ENCODE data around the gene CEP83.
"Not testable (repeated sequence)": the region's sequence is repeated elsewhere in the genome, so short reads cannot be mapped to it uniquely, and the experiment has no call there.

The CEP83 gene

DNA sequence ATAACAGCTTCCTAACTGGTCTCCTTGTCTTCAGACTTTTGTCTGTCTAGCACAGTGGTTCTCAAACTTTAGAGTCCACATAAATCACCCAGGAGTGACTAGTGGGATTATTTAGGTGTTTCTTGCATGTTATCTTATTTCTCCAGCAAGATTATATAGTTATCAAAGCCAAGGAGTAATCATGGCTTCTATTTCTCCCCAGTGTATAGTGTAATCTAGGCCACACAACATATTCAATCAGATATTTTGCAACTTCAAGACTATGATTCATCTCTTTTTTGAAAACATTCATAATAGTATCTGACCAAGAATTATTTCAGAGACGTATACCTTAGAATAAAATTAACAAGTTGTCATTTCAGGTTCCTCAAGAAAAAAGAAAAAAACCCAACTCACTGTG lies 131.9 kb downstream of the CEP83 start:
- DNase-seq (ENCODE audit: low read depth): no peak
- TF ChIP-seq, protein P1, sequence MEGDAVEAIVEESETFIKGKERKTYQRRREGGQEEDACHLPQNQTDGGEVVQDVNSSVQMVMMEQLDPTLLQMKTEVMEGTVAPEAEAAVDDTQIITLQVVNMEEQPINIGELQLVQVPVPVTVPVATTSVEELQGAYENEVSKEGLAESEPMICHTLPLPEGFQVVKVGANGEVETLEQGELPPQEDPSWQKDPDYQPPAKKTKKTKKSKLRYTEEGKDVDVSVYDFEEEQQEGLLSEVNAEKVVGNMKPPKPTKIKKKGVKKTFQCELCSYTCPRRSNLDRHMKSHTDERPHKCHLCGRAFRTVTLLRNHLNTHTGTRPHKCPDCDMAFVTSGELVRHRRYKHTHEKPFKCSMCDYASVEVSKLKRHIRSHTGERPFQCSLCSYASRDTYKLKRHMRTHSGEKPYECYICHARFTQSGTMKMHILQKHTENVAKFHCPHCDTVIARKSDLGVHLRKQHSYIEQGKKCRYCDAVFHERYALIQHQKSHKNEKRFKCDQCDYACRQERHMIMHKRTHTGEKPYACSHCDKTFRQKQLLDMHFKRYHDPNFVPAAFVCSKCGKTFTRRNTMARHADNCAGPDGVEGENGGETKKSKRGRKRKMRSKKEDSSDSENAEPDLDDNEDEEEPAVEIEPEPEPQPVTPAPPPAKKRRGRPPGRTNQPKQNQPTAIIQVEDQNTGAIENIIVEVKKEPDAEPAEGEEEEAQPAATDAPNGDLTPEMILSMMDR (IDR thresholded peaks at IDR 0.05; ENCODE audit: insufficient read depth, low read depth, low read length, missing control alignments): no peak
- no peak overlapping the region for H3K4me3 ChIP-seq (ENCODE audit: low read depth, low read length)

GRCh38 chr12:94326727-94327126 lies 132.9 kb downstream of the CEP83 start:
- DNase-seq (ENCODE audit: low read depth): no peak
- no peak overlapping the region for H3K4me3 ChIP-seq (ENCODE audit: low read depth, low read length)
- TF ChIP-seq, protein P1 (IDR thresholded peaks at IDR 0.05; ENCODE audit: insufficient read depth, low read depth, low read length, missing control alignments): no peak

DNA sequence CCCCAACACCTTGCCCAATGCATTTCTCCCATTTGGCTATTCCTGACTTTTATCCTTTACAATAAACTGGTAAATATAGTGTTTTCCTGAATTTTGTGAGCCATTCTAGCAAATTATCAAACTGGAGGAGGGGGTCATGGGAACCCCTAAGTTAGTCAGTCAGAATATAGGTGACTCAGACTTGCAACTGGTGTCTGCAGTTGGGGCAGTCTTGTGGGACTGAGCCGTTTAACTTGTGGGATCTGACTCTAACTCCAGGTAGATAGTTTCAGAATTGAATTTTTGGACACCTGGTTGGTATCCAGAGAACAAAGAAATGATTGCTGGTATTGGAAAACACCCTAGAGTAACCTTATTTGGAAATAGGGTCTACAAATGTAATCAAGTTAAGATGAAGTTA lies 133.4 kb downstream of the CEP83 start:
- no peak overlapping the region for H3K4me3 ChIP-seq (ENCODE audit: low read depth, low read length)
- TF ChIP-seq, protein P1 (IDR thresholded peaks at IDR 0.05; ENCODE audit: insufficient read depth, low read depth, low read length, missing control alignments): no peak
- no peak for DNase-seq (ENCODE audit: low read depth)

- DNase-seq (ENCODE audit: low read depth): no peak
- TF ChIP-seq, protein P1 (IDR thresholded peaks at IDR 0.05; ENCODE audit: insufficient read depth, low read depth, low read length, missing control alignments): no peak
- H3K4me3 ChIP-seq (ENCODE audit: low read depth, low read length): no peak overlapping the region
These were observed 137.3 kb downstream of the CEP83 start for GRCh38 chr12:94322346-94322745.

- TF ChIP-seq, protein P1 (IDR thresholded peaks at IDR 0.05; ENCODE audit: insufficient read depth, low read depth, low read length, missing control alignments): no peak
- H3K4me3 ChIP-seq (ENCODE audit: low read depth, low read length): no peak overlapping the region
- no peak for DNase-seq (ENCODE audit: low read depth)
These were observed 139.6 kb downstream of the CEP83 start for GRCh38 chr12:94320109-94320508.

GRCh38 chr12:94318181-94318580 lies 141.5 kb downstream of the CEP83 start:
- TF ChIP-seq, protein P1 (IDR thresholded peaks at IDR 0.05; ENCODE audit: insufficient read depth, low read depth, low read length, missing control alignments): no peak
- no peak overlapping the region for H3K4me3 ChIP-seq (ENCODE audit: low read depth, low read length)
- peak; percentile 27 for DNase-seq (ENCODE audit: low read depth)

DNA sequence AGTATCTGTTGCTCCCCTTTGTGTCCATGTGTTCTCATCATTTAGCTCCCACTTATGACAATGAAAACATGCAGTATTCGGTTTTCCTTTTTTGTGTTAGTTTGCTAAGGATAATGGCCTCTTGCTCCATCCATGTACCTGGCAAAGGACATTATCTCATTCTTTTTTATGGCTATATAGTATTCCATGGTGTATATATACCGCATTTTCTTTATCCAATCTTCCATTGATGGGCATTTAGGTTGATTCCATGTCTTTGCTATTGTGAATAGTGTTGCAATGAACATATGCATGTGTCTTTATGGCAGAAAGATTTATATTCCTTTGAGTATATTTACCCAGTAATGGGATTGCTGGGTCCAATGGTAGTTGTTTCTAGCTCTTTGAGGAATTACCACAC lies 143.1 kb downstream of the CEP83 start:
- DNase-seq (ENCODE audit: low read depth); H3K4me3 ChIP-seq (ENCODE audit: low read depth, low read length): not testable (repeated sequence)
